Inflammatory macrophage (primary cell): ENCODE results near the gene TMPRSS3.

Source experiments
- DNase-seq, 2 donors: peaks; one replicate each; pipeline ENCODE4 v3.0.0-alpha.2; 2020 to 2022

TMPRSS3 gene

DNA sequence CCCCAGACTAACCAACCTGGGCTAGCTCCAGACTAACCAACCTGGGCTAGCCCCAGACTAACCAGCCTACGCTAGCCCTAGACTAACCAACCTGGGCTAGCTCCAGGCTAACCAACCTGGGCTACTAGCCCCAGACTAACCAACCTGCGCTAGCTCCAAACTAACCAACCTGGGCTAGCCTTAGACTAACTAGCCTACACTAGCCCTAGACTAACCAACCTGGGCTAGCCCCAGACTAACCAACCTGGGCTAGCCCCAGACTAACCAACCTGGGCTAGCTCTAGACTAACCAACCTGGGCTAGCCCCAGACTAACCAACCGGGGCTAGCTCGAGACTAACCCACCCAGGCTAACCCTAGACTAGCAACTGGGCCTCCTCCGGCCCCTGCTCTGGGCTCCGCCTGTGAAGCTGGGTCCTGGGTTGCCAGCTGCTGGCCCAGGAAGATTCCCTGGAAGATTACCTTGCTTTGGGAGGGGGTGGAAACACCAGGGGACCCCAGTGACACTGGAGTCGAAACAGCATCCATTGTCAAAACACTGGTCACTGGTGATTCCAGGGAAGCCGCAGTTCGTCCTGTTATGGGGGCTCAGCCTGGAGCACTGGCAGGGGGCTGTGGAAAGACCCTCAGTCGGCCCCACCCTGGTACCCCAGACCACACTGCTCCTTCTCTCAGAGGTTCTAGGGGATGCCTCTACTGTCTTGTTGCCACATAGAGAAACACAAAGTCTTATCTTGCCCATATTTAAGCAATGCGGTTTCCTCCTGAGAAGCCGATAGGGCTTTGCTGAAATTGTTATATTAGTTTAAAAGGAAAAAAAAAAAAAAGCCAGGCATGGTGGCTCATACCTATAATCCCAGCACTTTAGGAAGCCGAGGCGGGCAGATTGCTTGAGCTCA is 46.2 kb downstream of the TMPRSS3 start:
- DNase-seq: no peak

DNA sequence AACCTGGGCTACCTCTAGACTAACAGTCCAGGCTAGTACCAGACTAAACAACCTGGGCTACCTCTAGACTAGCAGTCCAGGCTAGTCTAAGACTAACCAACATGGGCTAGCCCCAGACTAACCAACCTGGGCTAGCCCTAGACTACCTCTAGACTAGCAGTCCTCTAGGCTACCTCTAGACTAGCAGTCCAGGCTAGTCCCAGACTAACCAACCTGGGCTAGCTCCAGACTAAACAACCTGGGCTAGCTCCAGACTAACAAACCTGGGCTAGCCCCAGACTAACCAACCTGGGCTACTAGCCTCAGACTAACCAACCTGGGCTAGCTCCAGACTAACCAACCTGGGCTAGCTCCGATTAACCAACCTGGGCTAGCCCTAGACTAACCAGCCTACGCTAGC is 47.1 kb downstream of the TMPRSS3 start:
- DNase-seq: no peak

DNA sequence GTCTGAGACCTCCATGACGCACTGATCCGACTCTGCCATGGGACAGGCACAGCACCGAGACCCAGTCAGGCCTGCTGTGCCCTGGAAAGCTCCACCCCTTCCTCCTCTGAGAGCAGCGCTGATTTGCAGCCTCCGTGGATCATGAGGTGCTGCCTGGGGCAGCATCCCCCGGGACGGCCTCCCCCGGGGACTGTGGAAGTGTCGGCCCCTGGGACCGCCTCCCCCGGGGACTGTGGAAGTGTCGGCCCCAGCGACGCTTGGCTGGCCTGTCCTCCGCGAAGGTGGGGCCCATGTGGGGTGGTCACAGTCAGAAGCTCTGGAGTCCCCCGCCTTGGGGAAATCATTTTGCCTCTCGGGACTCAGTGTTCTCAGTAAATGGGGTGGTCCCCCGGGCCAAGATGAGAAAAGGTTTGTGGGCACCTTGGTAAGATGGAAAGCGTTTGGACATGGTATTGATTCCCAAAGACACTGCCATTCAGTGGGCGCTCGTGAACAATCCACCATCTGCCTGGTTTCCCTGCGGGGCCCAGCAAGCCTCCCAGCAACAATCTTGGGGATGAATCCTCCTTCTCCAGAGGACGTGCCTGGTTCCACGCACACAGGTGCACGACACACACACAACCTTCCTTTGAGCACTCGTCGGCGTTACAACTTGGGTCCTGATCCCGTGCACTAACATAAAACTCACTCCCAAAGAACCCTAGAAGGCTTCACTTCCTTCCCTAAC is 48.1 kb downstream of the TMPRSS3 start:
- DNase-seq: no peak

- no peak for DNase-seq
Observed at GRCh38 chr21:42346866-42347600, 48.8 kb downstream of the TMPRSS3 start.

DNA sequence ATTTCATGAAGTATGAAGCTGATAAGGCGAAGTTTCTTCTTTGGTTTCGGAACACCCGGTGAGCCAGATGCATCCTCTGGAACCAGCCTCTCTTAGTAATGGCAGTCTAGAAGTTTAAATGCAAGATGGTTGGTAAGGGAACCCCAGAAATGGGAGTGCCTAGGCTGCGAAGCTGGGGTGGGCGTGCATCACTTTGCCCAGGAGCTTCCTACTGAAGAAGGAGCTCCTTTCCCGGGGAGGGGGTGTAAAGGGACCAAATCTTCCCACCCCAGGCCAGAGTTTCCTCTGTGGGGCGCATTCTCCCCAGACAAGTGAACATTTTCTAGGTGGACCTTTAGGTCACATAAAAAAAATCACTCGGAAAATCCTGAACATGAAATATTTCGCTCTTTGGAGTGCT is 49.4 kb downstream of the TMPRSS3 start:
- DNase-seq: no peak

DNA sequence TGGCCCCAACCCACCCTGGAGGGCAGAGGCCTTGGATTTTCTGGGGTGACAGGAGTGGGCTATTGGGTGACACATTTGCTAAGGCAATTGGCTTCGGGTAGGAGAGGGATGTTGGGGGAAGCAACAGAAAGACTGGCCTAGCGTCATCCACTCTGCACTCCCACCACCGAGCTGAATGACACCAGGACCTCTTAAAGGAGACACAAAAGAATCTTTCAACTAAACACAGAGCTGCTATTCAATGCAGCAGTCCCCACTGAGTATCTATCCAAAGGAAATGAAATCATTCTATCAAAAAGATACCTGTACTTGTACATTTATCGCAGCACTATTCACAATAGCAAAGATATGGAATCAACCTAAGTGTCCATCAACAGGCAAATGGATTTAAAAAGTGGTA is 51.2 kb downstream of the TMPRSS3 start:
- no peak for DNase-seq

GRCh38 chr21:42343963-42344510 is 51.8 kb downstream of the TMPRSS3 start:
- DNase-seq: no peak

DNA sequence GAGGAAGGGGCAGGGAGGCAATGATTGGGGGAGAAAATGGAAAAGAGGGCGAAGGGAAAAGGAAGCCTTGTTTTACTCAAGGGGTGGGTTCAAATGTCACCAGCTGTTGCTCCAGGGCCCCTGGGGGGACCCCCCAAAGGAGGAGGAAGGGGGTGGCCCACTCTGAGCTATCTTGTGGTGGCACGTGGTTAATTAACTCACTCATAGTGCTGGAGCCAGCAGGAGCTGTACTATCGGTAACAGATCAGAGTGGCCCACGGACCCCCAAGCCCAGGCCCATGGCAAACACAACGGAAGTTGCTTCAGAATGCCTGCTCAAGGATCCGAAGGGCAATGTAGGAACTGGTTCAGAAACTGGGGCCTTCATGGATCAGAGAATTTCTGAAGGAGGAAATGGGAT is 52.3 kb downstream of the TMPRSS3 start:
- DNase-seq: no peak

DNA sequence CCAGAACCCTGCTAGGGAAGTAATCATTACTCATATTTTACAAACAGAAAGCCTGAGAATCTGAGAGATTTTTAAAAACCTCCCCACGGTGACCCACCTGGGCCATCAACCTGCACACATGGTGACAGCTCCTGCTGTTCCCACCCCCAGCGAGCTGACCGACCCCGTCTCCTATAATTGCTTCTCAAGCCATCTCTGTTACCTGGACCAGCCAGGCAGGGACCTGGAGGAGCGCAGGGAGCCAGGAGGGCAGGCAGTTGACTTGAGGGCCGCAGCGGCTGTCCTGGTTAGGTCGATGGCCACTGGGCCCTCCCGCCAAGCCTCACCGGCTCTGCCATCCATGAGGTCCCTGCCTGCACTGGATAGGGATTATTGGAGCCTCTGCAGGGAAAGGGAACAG is 52.8 kb downstream of the TMPRSS3 start:
- DNase-seq: no peak

DNA sequence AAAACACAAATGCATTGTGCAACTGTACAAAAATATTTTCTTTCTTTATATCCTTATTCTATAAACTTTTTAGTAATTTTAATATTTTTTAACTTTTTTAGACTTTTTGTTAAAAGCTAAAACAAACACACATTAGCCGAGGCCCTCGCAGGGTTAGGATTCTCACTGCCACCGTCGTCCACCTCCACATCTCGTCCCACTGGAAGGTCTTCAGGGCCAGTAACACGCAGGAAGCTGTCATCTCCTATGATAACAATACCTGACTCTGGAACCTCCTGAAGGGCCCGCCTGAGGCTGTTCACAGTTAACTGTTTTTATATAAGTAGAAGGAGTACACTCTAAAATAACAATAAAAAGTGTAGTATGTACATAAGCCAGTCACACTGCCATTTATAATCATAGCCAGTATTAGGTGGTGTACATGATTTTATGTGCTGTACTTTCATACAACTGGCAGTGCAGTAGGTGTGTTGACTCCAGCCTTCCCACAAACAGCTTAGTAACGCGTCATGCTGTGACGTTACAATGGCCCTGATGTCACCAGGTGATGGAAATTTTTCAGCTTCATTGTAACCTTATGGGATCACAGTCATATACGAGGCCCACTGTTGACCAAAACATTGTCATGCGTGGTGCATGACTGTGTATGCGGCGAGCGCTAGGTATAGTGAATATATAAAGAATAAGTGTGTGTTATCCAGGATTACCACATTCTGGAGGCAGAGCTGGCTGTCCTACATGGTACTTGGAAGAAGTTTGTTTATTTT is 53.9 kb downstream of the TMPRSS3 start:
- no peak for DNase-seq

GRCh38 chr21:42340187-42341050 is 55.4 kb downstream of the TMPRSS3 start:
- no peak for DNase-seq

DNA sequence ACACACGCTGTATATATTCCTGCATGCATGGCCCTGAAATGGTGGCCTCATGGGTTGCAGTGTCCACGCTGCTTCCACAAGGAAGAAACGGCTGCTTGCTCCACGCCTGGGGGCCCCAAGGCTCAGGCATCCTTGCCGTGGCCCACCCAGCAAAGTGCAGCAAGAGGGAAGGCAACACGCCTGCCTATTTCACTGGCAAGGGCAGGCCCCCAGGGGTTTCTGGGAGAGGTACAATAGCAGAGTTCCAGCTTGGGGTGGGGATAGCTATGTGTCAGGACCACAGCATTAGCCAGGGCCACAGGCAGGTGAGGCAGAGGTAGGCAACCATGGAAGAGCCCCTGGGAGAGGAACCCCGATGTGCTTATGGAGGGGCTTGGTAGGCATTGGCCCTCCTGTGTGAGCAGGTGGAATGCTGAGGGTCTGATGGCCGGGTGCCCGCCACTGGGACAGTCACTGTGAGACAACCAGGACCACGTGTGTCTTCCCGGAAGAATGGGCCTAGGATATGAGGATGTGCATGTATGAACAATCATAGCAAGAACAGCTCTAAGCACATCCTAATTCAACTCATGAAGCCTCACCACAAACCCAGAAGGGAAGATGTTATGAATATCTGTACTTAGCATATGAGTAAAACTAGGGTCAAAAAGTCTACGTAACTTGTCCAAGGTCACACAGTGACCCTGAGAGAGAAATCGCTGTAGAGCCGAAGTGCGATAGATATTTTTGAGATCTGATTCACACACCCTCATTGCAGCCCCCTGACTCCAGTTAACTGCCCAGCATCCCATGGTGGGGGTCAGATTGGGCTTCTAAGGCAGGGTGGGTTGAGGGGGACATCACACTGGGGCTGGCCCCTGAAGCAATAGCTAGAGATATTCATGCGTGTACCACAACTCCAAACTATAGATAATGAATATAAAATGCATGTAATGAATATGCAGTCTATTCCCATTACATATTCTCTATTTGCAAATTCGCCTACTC is 56.8 kb downstream of the TMPRSS3 start:
- no peak for DNase-seq

GRCh38 chr21:42337830-42338728 is 57.8 kb downstream of the TMPRSS3 start:
- peak; percentile 73 to 78 for DNase-seq

DNA sequence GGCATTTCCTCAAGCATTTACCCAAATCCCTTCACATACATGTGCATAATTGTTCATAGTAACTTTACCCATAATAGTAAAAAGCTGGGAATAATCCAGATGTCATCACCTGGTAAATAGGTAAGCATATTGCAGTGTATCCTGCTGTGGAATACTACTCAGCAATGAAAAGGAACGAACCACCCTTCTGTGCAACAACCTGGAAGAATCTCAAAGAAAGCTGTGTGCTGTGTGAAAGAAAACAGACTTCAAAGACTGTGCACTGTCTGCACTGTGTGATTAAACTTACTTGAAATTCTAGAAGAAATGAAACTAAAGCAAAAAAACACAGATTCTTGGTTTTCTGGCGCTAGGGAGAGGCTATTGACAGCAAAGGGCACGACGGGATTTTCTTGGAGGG is 58.6 kb downstream of the TMPRSS3 start:
- no peak for DNase-seq

GRCh38 chr21:42336054-42336453 is 59.8 kb downstream of the TMPRSS3 start:
- no peak for DNase-seq

GRCh38 chr21:42332557-42333317 is 63.1 kb downstream of the TMPRSS3 start:
- DNase-seq: no peak

DNA sequence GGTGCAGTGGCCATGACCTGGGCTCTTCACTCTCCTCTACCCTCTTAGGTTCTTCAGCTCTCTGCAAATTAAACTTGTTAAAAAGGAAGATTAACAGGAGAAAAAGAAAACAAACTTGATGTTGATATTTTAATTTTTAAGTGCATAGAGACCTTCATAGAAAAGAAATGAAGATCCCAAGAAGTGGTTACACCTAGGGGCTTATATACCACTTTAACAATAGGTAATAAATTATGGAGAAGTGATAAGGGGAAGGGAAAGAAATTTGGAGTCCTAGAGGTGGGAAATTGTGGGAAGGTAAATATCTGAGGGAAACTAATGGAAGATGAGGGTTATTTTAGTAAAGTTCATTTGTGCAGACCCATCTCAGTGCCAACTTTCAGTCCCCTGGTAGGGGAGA is 64.2 kb downstream of the TMPRSS3 start:
- no peak for DNase-seq
